Caki2 (cell line): ENCODE data around the gene PHACTR3. TPM values are rescaled to one million over a fixed set of nuclear protein-coding genes. Genes with fewer than 3 reads are reported as not detected.
"Not testable (repeated sequence)": the region's sequence is repeated elsewhere in the genome, so short reads cannot be mapped to it uniquely, and the experiment has no call there.

Experiments
- DNase-seq: peaks from one replicate; pipeline ENCODE4 v3.0.0-alpha.2; 2015; ENCODE audit warnings: low read depth
- in situ Hi-C: cut with HindIII; loops from 2 replicates; pipeline ENCODE4 v1.10.0; 2016; ENCODE audit warnings: low sequenced_read_pairs, low pct_unique_long_range_greater_than_20kb, mixed read lengths
- total RNA-seq: library from RNA; depleted of rRNA; stranded (reverse); fragments of >200 nt; shearing (Covaris generic); gene quantifications from 2 replicates; pipeline ENCODE4 v1.2.3, GENCODE V29; 2014; ENCODE audit warnings: low replicate concordance

Gene PHACTR3
- total RNA-seq, 1 experiment from 2014 or later, result not detected

DNA sequence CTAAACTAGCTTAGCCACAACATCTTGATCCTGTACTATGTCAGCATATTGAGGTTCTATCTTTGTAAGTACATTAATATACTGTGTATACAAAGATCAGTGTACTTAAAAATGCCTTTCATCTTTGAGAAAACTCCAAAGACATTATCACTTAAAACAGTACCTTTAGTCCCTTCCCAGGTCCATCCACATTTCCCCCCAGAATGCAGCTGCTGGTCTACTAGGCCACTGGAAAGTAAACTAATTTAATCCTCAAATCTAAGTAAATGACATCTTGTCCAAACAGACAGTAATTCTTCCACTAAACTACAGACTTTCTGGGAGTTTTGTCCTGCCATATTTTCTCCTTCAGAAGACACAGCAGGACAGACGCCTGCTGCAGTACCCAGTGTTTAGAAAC is 260.4 kb downstream of the PHACTR3 start:
- no peak for DNase-seq
- in situ Hi-C loops, result no loop called here

DNA sequence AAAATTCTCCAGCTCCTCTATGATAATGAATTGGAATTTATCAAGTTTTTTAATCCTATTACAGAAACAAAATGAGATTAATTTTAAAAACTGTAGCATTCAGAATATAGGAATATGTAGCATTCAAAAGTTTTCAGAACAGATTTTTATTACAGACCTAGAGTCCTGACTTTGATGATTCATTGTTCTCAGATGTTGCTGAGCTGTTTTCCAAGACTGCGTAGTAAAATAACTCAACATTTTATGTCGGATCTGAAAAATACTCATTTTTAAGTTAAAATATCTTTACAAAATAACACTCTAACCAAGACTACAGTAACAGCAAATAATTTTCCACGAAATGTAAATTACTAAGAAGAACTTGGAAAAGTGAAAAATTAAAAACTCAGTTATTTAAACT is 262.0 kb downstream of the PHACTR3 start:
- DNase-seq, result no peak
- in situ Hi-C loops, result no loop called here

DNA sequence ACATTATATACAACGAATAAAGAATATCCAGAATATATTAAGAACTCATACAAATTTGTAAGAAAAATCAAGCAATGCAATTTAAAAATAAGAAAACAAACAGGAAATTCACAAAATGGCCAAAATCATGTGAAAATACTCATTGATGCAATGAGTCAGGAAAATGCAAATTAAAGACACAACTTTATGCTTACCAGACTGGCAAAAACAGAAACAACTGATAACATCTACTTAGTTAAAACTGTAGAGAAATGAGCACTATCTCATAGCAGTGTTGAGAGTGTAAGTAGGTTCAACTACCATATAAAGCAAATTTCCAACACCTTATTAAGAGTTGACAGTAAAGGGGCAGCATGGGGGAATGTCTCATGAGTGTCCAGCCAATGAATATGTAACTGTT is 266.8 kb downstream of the PHACTR3 start:
- in situ Hi-C loops, result no loop called here
- no peak for DNase-seq

DNA sequence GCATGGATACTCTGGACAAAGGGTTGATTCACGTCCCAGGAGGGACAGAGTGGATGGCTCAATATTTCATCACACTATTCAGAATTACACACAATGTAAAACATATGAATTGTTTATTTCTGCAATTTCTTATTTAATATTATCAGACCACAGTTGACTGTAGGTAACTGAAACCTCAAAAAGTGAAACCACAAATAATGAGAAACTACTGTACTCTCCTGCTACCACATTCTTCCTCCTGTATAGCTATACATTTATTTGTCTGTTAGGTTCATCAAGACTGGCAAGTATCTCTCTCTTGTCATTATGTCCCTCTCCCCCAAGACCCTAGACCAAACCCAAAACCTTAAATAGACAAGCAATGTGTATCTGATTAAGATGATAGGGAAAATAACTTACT is 269.1 kb downstream of the PHACTR3 start:
- no peak for DNase-seq
- in situ Hi-C loops, result no loop called here

DNA sequence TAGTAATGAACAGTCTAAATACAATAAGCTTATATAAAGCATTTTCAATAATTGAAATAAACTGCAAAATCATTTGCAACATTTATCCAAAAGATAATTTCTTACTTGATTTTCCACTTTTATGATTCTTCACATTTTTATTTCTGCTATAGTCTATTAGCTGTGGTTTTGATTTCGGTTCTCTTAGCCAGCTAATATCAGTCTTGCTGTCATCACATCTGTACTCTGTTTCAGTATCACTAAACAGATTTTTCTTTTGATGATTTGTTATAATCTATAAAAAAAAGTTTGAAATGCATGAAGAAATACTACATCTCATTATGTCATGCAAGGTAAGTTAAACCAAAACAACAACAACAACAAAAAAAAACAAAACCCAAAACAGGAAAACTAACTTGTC is 275.9 kb downstream of the PHACTR3 start:
- DNase-seq, result no peak
- in situ Hi-C loops, result no loop called here

DNA sequence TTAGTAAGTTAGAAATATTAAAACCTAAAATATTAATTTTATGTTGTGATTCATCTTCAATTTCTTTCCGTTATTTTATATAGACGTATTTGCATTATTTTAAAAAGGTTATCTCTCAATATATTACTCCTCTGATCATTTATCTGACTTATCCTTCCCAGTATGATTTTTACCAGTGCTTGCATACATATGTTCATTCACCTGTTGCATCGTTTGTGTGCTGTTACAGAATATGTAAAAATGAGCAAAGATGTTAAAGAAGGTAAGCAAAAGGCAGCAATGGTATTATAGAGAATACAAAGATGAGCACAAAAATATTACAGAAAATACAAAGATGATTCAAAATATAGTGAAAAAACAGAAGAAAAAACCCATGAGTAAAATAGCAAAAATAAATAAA is 280.2 kb downstream of the PHACTR3 start:
- no peak for DNase-seq
- in situ Hi-C loops, result no loop called here

DNA sequence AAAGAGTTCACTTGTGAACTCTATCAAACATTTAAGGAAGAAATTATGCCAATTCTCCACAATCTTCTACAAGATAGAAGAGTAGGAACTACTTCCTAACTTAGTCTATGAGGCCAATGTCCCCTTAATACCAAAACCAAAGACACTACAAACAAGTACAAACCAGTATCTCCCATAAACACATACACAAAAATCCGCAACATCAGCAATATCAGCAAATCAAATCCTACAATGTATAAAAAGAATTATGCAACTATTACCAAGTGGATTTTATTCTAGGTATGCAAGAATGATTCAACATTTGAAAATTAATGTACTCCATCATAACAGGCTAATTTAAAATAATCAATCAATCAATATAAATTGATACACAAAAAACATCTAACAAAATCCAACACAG is 283.7 kb downstream of the PHACTR3 start:
- DNase-seq, result no peak
- in situ Hi-C loops, result no loop called here

DNA sequence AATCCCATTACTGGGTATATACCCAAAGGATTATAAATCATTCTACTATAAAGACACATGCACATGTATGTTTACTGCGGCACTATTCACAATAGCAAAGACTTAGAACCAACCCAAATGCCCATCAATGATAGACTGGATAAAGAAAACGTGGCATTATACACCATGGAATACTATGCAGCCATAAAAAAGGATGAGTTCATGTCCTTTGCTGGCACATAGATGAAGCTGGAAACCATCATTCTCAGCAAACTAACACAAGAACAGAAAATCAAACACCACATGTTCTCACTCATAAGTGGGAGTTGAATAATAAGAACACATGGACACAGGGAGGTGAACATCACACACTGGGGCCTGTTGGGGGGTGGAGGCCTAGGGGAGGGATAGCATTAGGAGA is 285.7 kb downstream of the PHACTR3 start:
- in situ Hi-C loops, DNase-seq: not testable (repeated sequence)

DNA sequence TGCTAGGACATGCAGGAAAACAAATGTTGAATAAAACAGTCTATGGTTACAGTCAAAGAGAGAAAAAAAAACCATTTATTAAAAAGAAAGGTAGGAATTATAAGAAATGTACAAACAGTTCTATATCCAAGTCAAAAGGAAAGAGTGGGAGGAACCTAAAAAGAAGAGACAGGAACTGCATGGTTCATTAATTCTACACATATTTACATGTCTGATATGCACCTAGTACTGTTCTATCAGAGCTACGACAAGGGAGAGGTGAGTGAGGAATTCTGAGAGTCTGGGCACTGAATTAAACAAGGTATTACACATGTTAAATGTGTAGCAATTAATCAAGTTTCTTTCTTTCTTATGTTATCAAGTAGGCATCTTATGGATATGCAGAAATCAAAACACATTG is 287.2 kb downstream of the PHACTR3 start:
- peak; percentile 30 for DNase-seq

DNA sequence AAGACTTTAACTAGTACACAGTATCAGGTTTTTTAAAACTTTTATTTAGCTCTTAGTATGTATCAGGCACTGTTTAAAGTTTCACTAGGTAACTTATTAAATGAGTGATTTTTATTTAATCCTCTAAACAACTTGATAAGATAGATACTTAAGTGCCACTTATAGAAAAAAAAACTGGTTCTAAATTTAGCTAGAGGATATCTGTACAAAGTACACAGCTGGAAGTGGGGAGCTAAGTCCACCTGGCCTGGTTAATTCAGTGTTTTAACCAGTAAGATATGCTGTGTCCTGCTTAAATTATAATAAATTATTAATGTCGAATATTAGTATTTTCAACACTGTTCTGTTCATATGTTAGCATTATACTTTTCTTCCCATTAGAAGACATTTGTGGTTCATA is 291.6 kb downstream of the PHACTR3 start:
- DNase-seq, result no peak
- in situ Hi-C loops, result no loop called here

More for the DNA sequence above, 287.2 kb downstream of the PHACTR3 start:
- in situ Hi-C loops, result no loop called here
